ENCODE data around the gene CD2AP. TPM values are rescaled to one million over a fixed set of nuclear protein-coding genes. Genes with fewer than 3 reads are reported as not detected.

CD2AP gene
- 29.5 and 49.1 TPM in 2 replicates for total RNA-seq (ENCODE audit: low replicate concordance)
- long read RNA-seq, full-length matches to known transcripts, result 6 of 41 reads
- long read RNA-seq, partial matches to known transcripts, result 24 of 41 reads
- long read RNA-seq, other reads (novel, unspliced or antisense), result 11 of 41 reads

- H3K9me3 Mint-ChIP-seq, result no peaks in the 10 kb centered on the region
- H3K27ac Mint-ChIP-seq, result peak within 1 kb of the TSS; percentile 99
- H3K4me3 Mint-ChIP-seq, result peak within 1 kb of the TSS; percentile 98
- peak; percentile 89 for DNase-seq (ENCODE audit: extremely low spot score, unreplicated experiment)
- H3K4me1 Mint-ChIP-seq (ENCODE audit: unreplicated experiment), result peaks cover 18% of the 10 kb centered on the region
- H3K36me3 Mint-ChIP-seq, result no peaks in the 10 kb centered on the region
- H3K27me3 Mint-ChIP-seq, result no peaks in the 10 kb centered on the region
- no peak for TF ChIP-seq CTCF (conservative IDR thresholded peaks at IDR 0.05)
These were observed at the start of gene CD2AP for GRCh38 chr6:47477497-47478232. TSS of gene CD2AP (plus strand) at chr6:47477789. CDS start at chr6:47478245, 456 bp downstream.

- DNase-seq (ENCODE audit: extremely low spot score, unreplicated experiment), result no peak
- Mint-ChIP-seq H3K4me3 (no peak overlapping the region), H3K4me1 (ENCODE audit: unreplicated experiment) (no peaks in the 10 kb centered on the region), H3K36me3 (no peaks in the 10 kb centered on the region), H3K9me3 (peaks cover 25% of the 10 kb centered on the region), H3K27me3 (no peaks in the 10 kb centered on the region), H3K27ac (no peak overlapping the region)
- TF ChIP-seq CTCF (conservative IDR thresholded peaks at IDR 0.05), result no peak
These were observed 49.3 kb upstream of the CD2AP start for GRCh38 chr6:47428288-47428687.

GRCh38 chr6:47428746-47429664 is 48.6 kb upstream of the CD2AP start:
- Mint-ChIP-seq H3K4me1 (ENCODE audit: unreplicated experiment) (no peaks in the 10 kb centered on the region), H3K4me3 (no peak overlapping the region), H3K9me3 (peaks cover 25% of the 10 kb centered on the region), H3K27me3 (no peaks in the 10 kb centered on the region), H3K27ac (no peak overlapping the region), H3K36me3 (no peaks in the 10 kb centered on the region)
- no peak for DNase-seq (ENCODE audit: extremely low spot score, unreplicated experiment)
- no peak for TF ChIP-seq CTCF (conservative IDR thresholded peaks at IDR 0.05)

GRCh38 chr6:47434372-47435253 is 43.0 kb upstream of the CD2AP start:
- no peak for DNase-seq (ENCODE audit: extremely low spot score, unreplicated experiment)
- peaks cover 10% of the 10 kb centered on the region for H3K9me3 Mint-ChIP-seq
- no peaks in the 10 kb centered on the region for H3K36me3 Mint-ChIP-seq
- no peaks in the 10 kb centered on the region for H3K27me3 Mint-ChIP-seq
- no peaks in the 10 kb centered on the region for H3K4me1 Mint-ChIP-seq (ENCODE audit: unreplicated experiment)
- no peak for TF ChIP-seq CTCF (conservative IDR thresholded peaks at IDR 0.05)
- no peak overlapping the region for H3K4me3 Mint-ChIP-seq
- H3K27ac Mint-ChIP-seq, result no peak overlapping the region

GRCh38 chr6:47435254-47435612 is 42.4 kb upstream of the CD2AP start:
- no peaks in the 10 kb centered on the region for H3K36me3 Mint-ChIP-seq
- no peaks in the 10 kb centered on the region for H3K27me3 Mint-ChIP-seq
- H3K4me3 Mint-ChIP-seq, result no peak overlapping the region
- peaks cover 6% of the 10 kb centered on the region for H3K9me3 Mint-ChIP-seq
- no peak for DNase-seq (ENCODE audit: extremely low spot score, unreplicated experiment)
- no peak for TF ChIP-seq CTCF (conservative IDR thresholded peaks at IDR 0.05)
- H3K27ac Mint-ChIP-seq, result no peak overlapping the region
- H3K4me1 Mint-ChIP-seq (ENCODE audit: unreplicated experiment), result no peaks in the 10 kb centered on the region
